HepG2 (cell line): ENCODE results near the gene SSH3. TPM values are rescaled to one million over a fixed set of nuclear protein-coding genes. Genes with fewer than 3 reads are reported as not detected.

Source experiments
- ARID2 ChIP-seq: sonication (generic); formaldehyde crosslinking; IDR thresholded peaks from 2 replicates; pipeline ENCODE4 v1.8.1; 2022; ENCODE audit warnings: mild to moderate bottlenecking, missing genetic modification reagents, borderline replicate concordance
- JDP2 ChIP-seq: sonication (generic); formaldehyde crosslinking; IDR thresholded peaks from 2 replicates; pipeline ENCODE4 v1.8.1; 2022; ENCODE audit warnings: missing genetic modification reagents, borderline replicate concordance
- MAZ ChIP-seq, 2 experiments: sonication (generic) in 1 of 2; formaldehyde crosslinking in 1 of 2; IDR thresholded peaks; 2 replicates each; pipeline versions ENCODE4 v1.5.0 to v1.6.1; 2012 to 2020; ENCODE audit warnings: low read depth in 2 of 2, mild to moderate bottlenecking in 2 of 2, borderline replicate concordance in 1 of 2, improper control_type of control experiment in 1 of 2, low read length in 1 of 2, missing genetic modification reagents in 1 of 2, moderate library complexity in 1 of 2
- SOX6 ChIP-seq, 2 experiments: fragments of 450-650 bp in 1 of 2; sonication (generic) in 1 of 2; formaldehyde crosslinking in 1 of 2; IDR thresholded peaks; 2 replicates each; pipeline versions ENCODE4 v1.4.0 to v1.6.1; 2017 to 2020; ENCODE audit warnings: antibody characterized with exemption in 1 of 2, mild to moderate bottlenecking in 1 of 2, missing genetic modification reagents in 1 of 2
- SRF ChIP-seq: IDR thresholded peaks from 2 replicates; pipeline ENCODE4 v1.6.1; 2011; ENCODE audit warnings: mild to moderate bottlenecking, low read depth, low read length, moderate library complexity
- ZBTB7A ChIP-seq: sonication (generic); formaldehyde crosslinking; IDR thresholded peaks from 2 replicates; pipeline ENCODE4 v1.8.0; 2022; ENCODE audit warnings: mild to moderate bottlenecking, missing genetic modification reagents
- ZNF143 ChIP-seq: sonication (generic); formaldehyde crosslinking; IDR thresholded peaks from 2 replicates; pipeline ENCODE4 v1.4.0; 2020; ENCODE audit warnings: missing genetic modification reagents
- ZNF430 ChIP-seq: sonication (generic); formaldehyde crosslinking; IDR thresholded peaks from 2 replicates; pipeline ENCODE4 v1.9.0; 2021; ENCODE audit warnings: mild to moderate bottlenecking, missing genetic modification reagents
- ZNF589 ChIP-seq: sonication (generic); formaldehyde crosslinking; conservative IDR thresholded peaks from 2 replicates; pipeline ENCODE4 v1.8.0; 2022; ENCODE audit warnings: mild to moderate bottlenecking, moderate library complexity, missing genetic modification reagents
- ZNF878 ChIP-seq: sonication (generic); formaldehyde crosslinking; IDR thresholded peaks from 2 replicates; pipeline ENCODE4 v1.8.1; 2023; ENCODE audit warnings: mild to moderate bottlenecking, missing genetic modification reagents, moderate library complexity
- polyA plus RNA-seq, 8 experiments: library from polyadenylated mRNA; depleted of rRNA in 3 of 8; stranded (reverse) in 7 of 8; unstranded in 1 of 8; fragments of >200 nt; fragmentation: Illumina TruSeq in 4 of 8; extraction: Trizol in 4 of 8; gene quantifications; 2 replicates each; pipeline versions ENCODE4 v1.2.1 to v1.2.3, GENCODE V29; 2011 to 2016; ENCODE audit warnings: low read depth in 4 of 8, missing spikeins in 1 of 8, mixed read lengths in 1 of 8; ENCODE audit not compliant: insufficient read depth in 1 of 8
- total RNA-seq, 5 experiments: library from RNA; depleted of rRNA; stranded (reverse); fragments of >200 nt; fragmentation: Illumina TruSeq; extraction: Trizol; gene quantifications; 2 replicates each; pipeline ENCODE4 v1.2.3, GENCODE V29; 2016; ENCODE audit warnings: low read depth in 1 of 5
- TF ChIP-seq, protein P1 (sequence below): sonication (generic); formaldehyde crosslinking; IDR thresholded peaks from 2 replicates; pipeline ENCODE4 v1.4.0; 2020; ENCODE audit warnings: mild to moderate bottlenecking, missing genetic modification reagents, borderline replicate concordance
- TF ChIP-seq, protein P2 (sequence below): sonication (generic); formaldehyde crosslinking; IDR thresholded peaks from 2 replicates; pipeline ENCODE4 v1.5.0; 2020; ENCODE audit warnings: mild to moderate bottlenecking, missing genetic modification reagents, borderline replicate concordance
- TF ChIP-seq, protein P3 (sequence below): sonication (generic); formaldehyde crosslinking; IDR thresholded peaks from 2 replicates; pipeline ENCODE4 v1.5.0; 2020; ENCODE audit warnings: missing genetic modification reagents

Gene SSH3
- total and polyA plus RNA-seq, 2 of the 13 experiments (the other 11 are each of a cell fraction or from before 2014, with no cell fraction given) = 12.4 to 18.8 TPM

DNA sequence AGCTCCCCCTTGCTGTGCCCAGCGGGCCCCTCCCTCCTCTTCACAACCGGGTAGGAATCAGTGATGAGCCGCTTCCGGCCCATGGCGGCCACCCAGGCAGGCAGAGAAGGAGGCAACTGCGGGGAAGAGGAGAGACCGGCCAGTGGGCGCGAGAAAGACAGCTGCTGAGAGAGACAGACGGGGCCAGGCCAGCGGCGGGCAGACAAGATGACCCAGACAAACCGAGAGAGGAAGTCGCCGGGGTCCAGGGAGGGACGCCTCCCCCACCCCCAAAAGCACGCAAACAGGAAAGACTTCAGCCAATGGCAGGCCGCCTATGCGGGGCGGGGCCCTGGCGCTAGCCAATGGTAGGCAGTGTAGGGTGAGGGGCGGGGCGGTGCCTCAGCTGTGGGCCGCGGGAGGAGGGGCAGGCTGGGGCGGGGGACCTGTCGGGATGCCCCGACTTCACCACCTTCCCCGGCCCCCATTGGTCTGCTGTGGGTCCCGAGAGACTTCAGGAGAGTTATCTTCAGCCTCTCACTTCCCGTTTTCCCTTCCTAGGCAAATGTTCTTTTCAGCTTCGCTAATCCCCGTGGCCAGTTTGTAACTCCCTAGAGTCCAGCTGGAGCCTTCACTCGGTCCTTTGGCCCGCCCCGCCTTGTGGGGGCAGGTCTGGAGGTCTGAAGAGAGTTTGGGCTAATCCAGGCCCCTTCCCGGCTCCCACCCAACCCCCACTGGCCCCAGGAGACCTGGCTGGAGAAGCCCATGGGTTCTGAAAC, 50.2 kb downstream of the SSH3 start, which contains the start of gene POLD4 (continued):
- TF ChIP-seq, protein P1, sequence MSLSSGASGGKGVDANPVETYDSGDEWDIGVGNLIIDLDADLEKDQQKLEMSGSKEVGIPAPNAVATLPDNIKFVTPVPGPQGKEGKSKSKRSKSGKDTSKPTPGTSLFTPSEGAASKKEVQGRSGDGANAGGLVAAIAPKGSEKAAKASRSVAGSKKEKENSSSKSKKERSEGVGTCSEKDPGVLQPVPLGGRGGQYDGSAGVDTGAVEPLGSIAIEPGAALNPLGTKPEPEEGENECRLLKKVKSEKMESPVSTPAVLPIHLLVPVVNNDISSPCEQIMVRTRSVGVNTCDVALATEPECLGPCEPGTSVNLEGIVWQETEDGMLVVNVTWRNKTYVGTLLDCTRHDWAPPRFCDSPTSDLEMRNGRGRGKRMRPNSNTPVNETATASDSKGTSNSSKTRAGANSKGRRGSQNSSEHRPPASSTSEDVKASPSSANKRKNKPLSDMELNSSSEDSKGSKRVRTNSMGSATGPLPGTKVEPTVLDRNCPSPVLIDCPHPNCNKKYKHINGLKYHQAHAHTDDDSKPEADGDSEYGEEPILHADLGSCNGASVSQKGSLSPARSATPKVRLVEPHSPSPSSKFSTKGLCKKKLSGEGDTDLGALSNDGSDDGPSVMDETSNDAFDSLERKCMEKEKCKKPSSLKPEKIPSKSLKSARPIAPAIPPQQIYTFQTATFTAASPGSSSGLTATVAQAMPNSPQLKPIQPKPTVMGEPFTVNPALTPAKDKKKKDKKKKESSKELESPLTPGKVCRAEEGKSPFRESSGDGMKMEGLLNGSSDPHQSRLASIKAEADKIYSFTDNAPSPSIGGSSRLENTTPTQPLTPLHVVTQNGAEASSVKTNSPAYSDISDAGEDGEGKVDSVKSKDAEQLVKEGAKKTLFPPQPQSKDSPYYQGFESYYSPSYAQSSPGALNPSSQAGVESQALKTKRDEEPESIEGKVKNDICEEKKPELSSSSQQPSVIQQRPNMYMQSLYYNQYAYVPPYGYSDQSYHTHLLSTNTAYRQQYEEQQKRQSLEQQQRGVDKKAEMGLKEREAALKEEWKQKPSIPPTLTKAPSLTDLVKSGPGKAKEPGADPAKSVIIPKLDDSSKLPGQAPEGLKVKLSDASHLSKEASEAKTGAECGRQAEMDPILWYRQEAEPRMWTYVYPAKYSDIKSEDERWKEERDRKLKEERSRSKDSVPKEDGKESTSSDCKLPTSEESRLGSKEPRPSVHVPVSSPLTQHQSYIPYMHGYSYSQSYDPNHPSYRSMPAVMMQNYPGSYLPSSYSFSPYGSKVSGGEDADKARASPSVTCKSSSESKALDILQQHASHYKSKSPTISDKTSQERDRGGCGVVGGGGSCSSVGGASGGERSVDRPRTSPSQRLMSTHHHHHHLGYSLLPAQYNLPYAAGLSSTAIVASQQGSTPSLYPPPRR (CRISPR knock-in tag) = no peak
- TF ChIP-seq SRF = no peak
- no peak for TF ChIP-seq JDP2
- no peak for TF ChIP-seq ZNF589 (CRISPR knock-in tag)
- TF ChIP-seq, protein P2, sequence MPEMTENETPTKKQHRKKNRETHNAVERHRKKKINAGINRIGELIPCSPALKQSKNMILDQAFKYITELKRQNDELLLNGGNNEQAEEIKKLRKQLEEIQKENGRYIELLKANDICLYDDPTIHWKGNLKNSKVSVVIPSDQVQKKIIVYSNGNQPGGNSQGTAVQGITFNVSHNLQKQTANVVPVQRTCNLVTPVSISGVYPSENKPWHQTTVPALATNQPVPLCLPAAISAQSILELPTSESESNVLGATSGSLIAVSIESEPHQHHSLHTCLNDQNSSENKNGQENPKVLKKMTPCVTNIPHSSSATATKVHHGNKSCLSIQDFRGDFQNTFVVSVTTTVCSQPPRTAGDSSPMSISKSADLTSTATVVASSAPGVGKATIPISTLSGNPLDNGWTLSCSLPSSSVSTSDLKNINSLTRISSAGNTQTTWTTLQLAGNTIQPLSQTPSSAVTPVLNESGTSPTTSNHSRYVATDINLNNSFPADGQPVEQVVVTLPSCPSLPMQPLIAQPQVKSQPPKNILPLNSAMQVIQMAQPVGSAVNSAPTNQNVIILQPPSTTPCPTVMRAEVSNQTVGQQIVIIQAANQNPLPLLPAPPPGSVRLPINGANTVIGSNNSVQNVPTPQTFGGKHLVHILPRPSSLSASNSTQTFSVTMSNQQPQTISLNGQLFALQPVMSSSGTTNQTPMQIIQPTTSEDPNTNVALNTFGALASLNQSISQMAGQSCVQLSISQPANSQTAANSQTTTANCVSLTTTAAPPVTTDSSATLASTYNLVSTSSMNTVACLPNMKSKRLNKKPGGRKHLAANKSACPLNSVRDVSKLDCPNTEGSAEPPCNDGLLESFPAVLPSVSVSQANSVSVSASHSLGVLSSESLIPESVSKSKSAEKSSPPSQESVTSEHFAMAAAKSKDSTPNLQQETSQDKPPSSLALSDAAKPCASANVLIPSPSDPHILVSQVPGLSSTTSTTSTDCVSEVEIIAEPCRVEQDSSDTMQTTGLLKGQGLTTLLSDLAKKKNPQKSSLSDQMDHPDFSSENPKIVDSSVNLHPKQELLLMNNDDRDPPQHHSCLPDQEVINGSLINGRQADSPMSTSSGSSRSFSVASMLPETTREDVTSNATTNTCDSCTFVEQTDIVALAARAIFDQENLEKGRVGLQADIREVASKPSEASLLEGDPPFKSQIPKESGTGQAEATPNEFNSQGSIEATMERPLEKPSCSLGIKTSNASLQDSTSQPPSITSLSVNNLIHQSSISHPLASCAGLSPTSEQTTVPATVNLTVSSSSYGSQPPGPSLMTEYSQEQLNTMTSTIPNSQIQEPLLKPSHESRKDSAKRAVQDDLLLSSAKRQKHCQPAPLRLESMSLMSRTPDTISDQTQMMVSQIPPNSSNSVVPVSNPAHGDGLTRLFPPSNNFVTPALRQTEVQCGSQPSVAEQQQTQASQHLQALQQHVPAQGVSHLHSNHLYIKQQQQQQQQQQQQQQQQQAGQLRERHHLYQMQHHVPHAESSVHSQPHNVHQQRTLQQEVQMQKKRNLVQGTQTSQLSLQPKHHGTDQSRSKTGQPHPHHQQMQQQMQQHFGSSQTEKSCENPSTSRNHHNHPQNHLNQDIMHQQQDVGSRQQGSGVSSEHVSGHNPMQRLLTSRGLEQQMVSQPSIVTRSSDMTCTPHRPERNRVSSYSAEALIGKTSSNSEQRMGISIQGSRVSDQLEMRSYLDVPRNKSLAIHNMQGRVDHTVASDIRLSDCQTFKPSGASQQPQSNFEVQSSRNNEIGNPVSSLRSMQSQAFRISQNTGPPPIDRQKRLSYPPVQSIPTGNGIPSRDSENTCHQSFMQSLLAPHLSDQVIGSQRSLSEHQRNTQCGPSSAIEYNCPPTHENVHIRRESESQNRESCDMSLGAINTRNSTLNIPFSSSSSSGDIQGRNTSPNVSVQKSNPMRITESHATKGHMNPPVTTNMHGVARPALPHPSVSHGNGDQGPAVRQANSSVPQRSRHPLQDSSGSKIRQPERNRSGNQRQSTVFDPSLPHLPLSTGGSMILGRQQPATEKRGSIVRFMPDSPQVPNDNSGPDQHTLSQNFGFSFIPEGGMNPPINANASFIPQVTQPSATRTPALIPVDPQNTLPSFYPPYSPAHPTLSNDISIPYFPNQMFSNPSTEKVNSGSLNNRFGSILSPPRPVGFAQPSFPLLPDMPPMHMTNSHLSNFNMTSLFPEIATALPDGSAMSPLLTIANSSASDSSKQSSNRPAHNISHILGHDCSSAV (CRISPR knock-in tag) = no peak
- peak; percentile 49; the same call in 1 of the 2 replicates for TF ChIP-seq ZNF143 (CRISPR knock-in tag)
- no peak for TF ChIP-seq SOX6 (IDR thresholded peaks at IDR 0.05)
- TF ChIP-seq SOX6 (CRISPR knock-in tag; IDR thresholded peaks at IDR 0.05) = peak; percentile 44; the same call in 1 of the 2 replicates
- peak; percentile 72; the same call in 1 of the 2 replicates for TF ChIP-seq MAZ (IDR thresholded peaks at IDR 0.05; ENCODE audit: borderline replicate concordance, low read depth, low read length)
- no peak for TF ChIP-seq MAZ (CRISPR knock-in tag; IDR thresholded peaks at IDR 0.05; ENCODE audit: low read depth)
- TF ChIP-seq ZNF430 (CRISPR knock-in tag) = no peak
- TF ChIP-seq, protein P3, sequence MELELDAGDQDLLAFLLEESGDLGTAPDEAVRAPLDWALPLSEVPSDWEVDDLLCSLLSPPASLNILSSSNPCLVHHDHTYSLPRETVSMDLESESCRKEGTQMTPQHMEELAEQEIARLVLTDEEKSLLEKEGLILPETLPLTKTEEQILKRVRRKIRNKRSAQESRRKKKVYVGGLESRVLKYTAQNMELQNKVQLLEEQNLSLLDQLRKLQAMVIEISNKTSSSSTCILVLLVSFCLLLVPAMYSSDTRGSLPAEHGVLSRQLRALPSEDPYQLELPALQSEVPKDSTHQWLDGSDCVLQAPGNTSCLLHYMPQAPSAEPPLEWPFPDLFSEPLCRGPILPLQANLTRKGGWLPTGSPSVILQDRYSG (CRISPR knock-in tag) = no peak
- TF ChIP-seq ZBTB7A = peak; percentile 31; the same call in 1 of the 2 replicates
- TF ChIP-seq ZNF878 (CRISPR knock-in tag) = no peak
- no peak for TF ChIP-seq ARID2 (CRISPR knock-in tag)
